Measurements from ENCODE around the gene PTPRN2. TPM values are rescaled to one million over a fixed set of nuclear protein-coding genes. Genes with fewer than 3 reads are reported as not detected.

Gene PTPRN2
- total and polyA plus RNA-seq, 2 of the 8 experiments (the other 6 are each of a cell fraction or from before 2014, with no cell fraction given), result 2.6 to 4.5 TPM

- Histone ChIP-seq H3K18ac (ENCODE audit: extremely low read depth, low read length) (no peak overlapping the region), H4K5ac (ENCODE audit: insufficient read length, low read depth, low read length) (no peak overlapping the region)
- no peak for TF ChIP-seq CTBP2 (IDR thresholded peaks at IDR 0.05; ENCODE audit: borderline replicate concordance, insufficient read depth, insufficient read length, low read length)
- TF ChIP-seq SIN3A (conservative IDR thresholded peaks at IDR 0.05 in 1 of 2, IDR thresholded peaks at IDR 0.05 in 1 of 2; ENCODE audit: low read depth in 1 of 2, low read length in 2 of 2), result no peak
- TF ChIP-seq TEAD4 (IDR thresholded peaks at IDR 0.05; ENCODE audit: low read depth, low read length), result no peak
- no peak for TF ChIP-seq RFX5 (IDR thresholded peaks at IDR 0.05; ENCODE audit: borderline replicate concordance, low read depth, low read length)
- TF ChIP-seq POLR2A (IDR thresholded peaks at IDR 0.05; ENCODE audit: control extremely low read depth in 1 of 2, low read depth in 2 of 2, low read length in 2 of 2), result no peak
- TF ChIP-seq JUN (IDR thresholded peaks at IDR 0.05; ENCODE audit: low read depth, low read length), result no peak
- no peak for TF ChIP-seq KDM1A (IDR thresholded peaks at IDR 0.05; ENCODE audit: borderline replicate concordance, low read length)
- no peak for TF ChIP-seq CHD2 (IDR thresholded peaks at IDR 0.05; ENCODE audit: low read length)
- no peak for TF ChIP-seq NANOG (IDR thresholded peaks at IDR 0.05; ENCODE audit: insufficient read depth, low read depth, low read length, poor library complexity, severe bottlenecking)
- no peak for TF ChIP-seq FOSL1 (IDR thresholded peaks at IDR 0.05; ENCODE audit: insufficient read depth, low read depth, low read length)
- no peak for TF ChIP-seq KDM4A (IDR thresholded peaks at IDR 0.05; ENCODE audit: low read depth, low read length, severe bottlenecking)
- TF ChIP-seq RAD21 (IDR thresholded peaks at IDR 0.05 in 1 of 2, conservative IDR thresholded peaks at IDR 0.05 in 1 of 2; ENCODE audit: low read depth in 2 of 2, low read length in 2 of 2), result no peak
- no peak for TF ChIP-seq TAF1 (IDR thresholded peaks at IDR 0.05; ENCODE audit: low read depth, low read length)
- TF ChIP-seq EZH2 (IDR thresholded peaks at IDR 0.05; ENCODE audit: low read depth, low read length, severe bottlenecking), result no peak
These were observed 851.8 kb downstream of the PTPRN2 start for GRCh38 chr7:157735826-157736225.

More at GRCh38 chr7:157735826-157736225, 851.8 kb downstream of the PTPRN2 start:
- DNase-seq (ENCODE audit: low read depth in 1 of 2, low spot score in 2 of 2) (no peak), FAIRE-seq (no peak)
- ChIA-PET CTCF (ENCODE audit: partially characterized antibody) (interaction anchor here (0.5 to 1.2 kb wide), 2 partner anchors 261 to 629 kb away, joined by 3 read pairs; no protein-coding TSS in a partner anchor), POLR2A (ENCODE audit: partially characterized antibody) (no interaction called here)
- no peaks in the 10 kb centered on the region for H3K79me2 ChIP-seq (ENCODE audit: control insufficient read depth in 1 of 2, insufficient read depth in 2 of 2, low read length in 2 of 2)
- H2AFZ ChIP-seq (ENCODE audit: low read length), result no peak overlapping the region
- no peak overlapping the region for H3K9ac ChIP-seq (replicated peaks in 1 of 4; ENCODE audit: extremely low read depth in 1 of 4, low read depth in 3 of 4, low read length in 3 of 4)
- H4K8ac ChIP-seq (ENCODE audit: extremely low read depth, insufficient read depth, low read length), result no peak overlapping the region
- no peak overlapping the region for H3K23ac ChIP-seq (ENCODE audit: insufficient read length)
- no peaks in the 10 kb centered on the region for H3K79me1 ChIP-seq (ENCODE audit: low read depth, low read length)
- no peaks in the 10 kb centered on the region for H3K23me2 ChIP-seq (ENCODE audit: low read depth, low read length)
- no peak overlapping the region for H2BK120ac ChIP-seq (replicated peaks; ENCODE audit: low read depth, low read length)
- peaks cover 0 to 9% (median 5%) of the 10 kb centered on the region in 4 experiments; a peak in 4 of 7 replicates for H3K4me1 ChIP-seq (replicated peaks in 1 of 4; ENCODE audit: control insufficient read depth in 3 of 4, insufficient read depth in 4 of 4, low read length in 3 of 4)
- peaks cover 0 to 3% (median 0%) of the 10 kb centered on the region in 4 experiments; a peak in 3 of 7 replicates for H3K27me3 ChIP-seq (replicated peaks in 1 of 4; ENCODE audit: control insufficient read depth in 3 of 4, extremely low read depth in 1 of 4, insufficient read depth in 3 of 4, low read length in 3 of 4)
- H2BK20ac ChIP-seq (ENCODE audit: low read length), result no peak overlapping the region
- no peak overlapping the region for H3K4me2 ChIP-seq (ENCODE audit: insufficient read depth in 1 of 2, low read depth in 2 of 2, low read length in 2 of 2)
- no peak overlapping the region for H3K4me3 ChIP-seq (ENCODE audit: extremely low read depth in 1 of 4, insufficient read depth in 2 of 4, low read depth in 3 of 4, low read length in 4 of 4)
- H3K56ac ChIP-seq (replicated peaks; ENCODE audit: insufficient read length, low read depth, low read length), result no peak overlapping the region
- H3K27ac ChIP-seq (ENCODE audit: low read depth, low read length), result no peak overlapping the region
- H3K36me3 ChIP-seq (ENCODE audit: control insufficient read depth in 2 of 4, insufficient read depth in 4 of 4, low read length in 3 of 4), result no peaks in the 10 kb centered on the region
- H2BK12ac ChIP-seq (ENCODE audit: low read depth, low read length), result no peak overlapping the region
- H2BK15ac ChIP-seq (ENCODE audit: low read length), result no peak overlapping the region
- no peaks in the 10 kb centered on the region for H4K20me1 ChIP-seq (replicated peaks in 1 of 2; ENCODE audit: control insufficient read depth in 1 of 2, insufficient read depth in 2 of 2, low read length in 2 of 2)
- no peak overlapping the region for H4K91ac ChIP-seq (replicated peaks; ENCODE audit: insufficient read length, low read length)
- H2BK5ac ChIP-seq (ENCODE audit: low read depth, low read length), result no peak overlapping the region
- H2AK5ac ChIP-seq (ENCODE audit: low read depth, low read length), result no peak overlapping the region
- no peak overlapping the region for H3K4ac ChIP-seq (replicated peaks; ENCODE audit: insufficient read length, low read depth, low read length)
- WGBS, 2 experiments (ENCODE audit: extremely low coverage in 1 of 2, insufficient coverage in 1 of 2, insufficient read length in 1 of 2, insufficient replicate concordance in 2 of 2, low coverage in 1 of 2, low lambda C conversion rate in 2 of 2, missing lambda C conversion rate in 1 of 2), result 93% methylated on average over 14 of the region's 14 CpGs; no CpG with 5 or more reads in 1 of the 2 experiments
- no peak overlapping the region for H3K14ac ChIP-seq (ENCODE audit: insufficient read length)
- H3K9me3 ChIP-seq (ENCODE audit: insufficient read depth in 2 of 2, low read depth in 1 of 2, low read length in 1 of 2), result no peaks in the 10 kb centered on the region

All from H1 (cell line).